HepG2 (cell line): ENCODE results near the gene CAVIN2. TPM values are rescaled to one million over a fixed set of nuclear protein-coding genes. Genes with fewer than 3 reads are reported as not detected.

ENCODE experiments used
- EHMT2 ChIP-seq: fragments of 200-600 bp; sonication (generic); IDR thresholded peaks from 2 replicates; pipeline ENCODE4 v1.7.0; 2017; ENCODE audit warnings: antibody characterized with exemption, low read depth, low read length, borderline replicate concordance
- GABPB1 ChIP-seq: IDR thresholded peaks from 2 replicates; pipeline ENCODE4 v1.6.1; 2016; ENCODE audit warnings: mild to moderate bottlenecking, missing genetic modification reagents, moderate library complexity, missing compliant biosample characterization
- GATAD2A ChIP-seq: IDR thresholded peaks from 2 replicates; pipeline ENCODE4 v1.6.1; 2016
- HOXA3 ChIP-seq: sonication (generic); formaldehyde crosslinking; IDR thresholded peaks from 2 replicates; pipeline ENCODE4 v1.5.0; 2020; ENCODE audit warnings: missing genetic modification reagents
- MEF2D ChIP-seq: sonication (generic); formaldehyde crosslinking; IDR thresholded peaks from 2 replicates; pipeline ENCODE4 v1.5.1; 2020; ENCODE audit warnings: mild to moderate bottlenecking, missing genetic modification reagents
- NR2F1 ChIP-seq, 2 experiments: fragments of 450-650 bp in 1 of 2; formaldehyde crosslinking in 1 of 2; IDR thresholded peaks; 2 replicates each; pipeline versions ENCODE4 v1.5.0 to v1.6.1; 2016 to 2020; ENCODE audit warnings: mild to moderate bottlenecking in 1 of 2, missing compliant biosample characterization in 1 of 2, missing genetic modification reagents in 1 of 2, moderate library complexity in 1 of 2
- PCBP1 ChIP-seq: fragments of 200-400 bp; formaldehyde crosslinking; IDR thresholded peaks from 2 replicates; pipeline ENCODE4 v1.6.1; 2017; ENCODE audit warnings: mild to moderate bottlenecking, low read depth, low read length, borderline replicate concordance
- RBAK ChIP-seq: sonication (generic); formaldehyde crosslinking; IDR thresholded peaks from 2 replicates; pipeline ENCODE4 v1.5.1; 2020; ENCODE audit warnings: mild to moderate bottlenecking, missing genetic modification reagents
- SIX4 ChIP-seq: sonication (generic); formaldehyde crosslinking; IDR thresholded peaks from 2 replicates; pipeline ENCODE4 v1.4.0; 2020; ENCODE audit warnings: missing genetic modification reagents
- XBP1 ChIP-seq: sonication (generic); formaldehyde crosslinking; IDR thresholded peaks from 2 replicates; pipeline ENCODE4 v1.5.0; 2020; ENCODE audit warnings: missing genetic modification reagents
- ZNF205 ChIP-seq: IDR thresholded peaks from 2 replicates; pipeline ENCODE4 v1.6.1; 2018; ENCODE audit warnings: missing biosample characterization, missing genetic modification reagents
- ZNF354B ChIP-seq: sonication (generic); formaldehyde crosslinking; IDR thresholded peaks from 2 replicates; pipeline ENCODE4 v1.8.0; 2022; ENCODE audit warnings: mild to moderate bottlenecking, missing genetic modification reagents
- ZNF598 ChIP-seq: sonication (generic); formaldehyde crosslinking; IDR thresholded peaks from 2 replicates; pipeline ENCODE4 v1.5.1; 2020; ENCODE audit warnings: mild to moderate bottlenecking, missing genetic modification reagents, borderline replicate concordance
- ZNF703 ChIP-seq: sonication (generic); formaldehyde crosslinking; IDR thresholded peaks from 2 replicates; pipeline ENCODE4 v1.5.1; 2020; ENCODE audit warnings: missing genetic modification reagents, mild to moderate bottlenecking, moderate library complexity, borderline replicate concordance
- ZSCAN30 ChIP-seq: sonication (generic); formaldehyde crosslinking; IDR thresholded peaks from 2 replicates; pipeline ENCODE4 v1.5.0; 2020; ENCODE audit warnings: mild to moderate bottlenecking, missing genetic modification reagents
- polyA plus RNA-seq, 8 experiments: library from polyadenylated mRNA; depleted of rRNA in 3 of 8; stranded (reverse) in 7 of 8; unstranded in 1 of 8; fragments of >200 nt; fragmentation: Illumina TruSeq in 4 of 8; extraction: Trizol in 4 of 8; gene quantifications; 2 replicates each; pipeline versions ENCODE4 v1.2.1 to v1.2.3, GENCODE V29; 2011 to 2016; ENCODE audit warnings: low read depth in 4 of 8, missing spikeins in 1 of 8, mixed read lengths in 1 of 8; ENCODE audit not compliant: insufficient read depth in 1 of 8
- total RNA-seq, 5 experiments: library from RNA; depleted of rRNA; stranded (reverse); fragments of >200 nt; fragmentation: Illumina TruSeq; extraction: Trizol; gene quantifications; 2 replicates each; pipeline ENCODE4 v1.2.3, GENCODE V29; 2016; ENCODE audit warnings: low read depth in 1 of 5
- TF ChIP-seq, protein P1 (sequence below): sonication (generic); formaldehyde crosslinking; IDR thresholded peaks from 2 replicates; pipeline ENCODE4 v1.5.0; 2020; ENCODE audit warnings: mild to moderate bottlenecking, missing genetic modification reagents
- TF ChIP-seq, protein P2 (sequence below): sonication (generic); formaldehyde crosslinking; IDR thresholded peaks from 2 replicates; pipeline ENCODE4 v1.8.0; 2022; ENCODE audit warnings: missing genetic modification reagents, mild to moderate bottlenecking, inconsistent platforms, borderline replicate concordance
- TF ChIP-seq, protein P3 (sequence below): sonication (generic); formaldehyde crosslinking; IDR thresholded peaks from 2 replicates; pipeline ENCODE4 v1.4.0; 2020; ENCODE audit warnings: missing genetic modification reagents
- TF ChIP-seq, protein P4 (sequence below): sonication (generic); formaldehyde crosslinking; IDR thresholded peaks from 2 replicates; pipeline ENCODE4 v1.5.0; 2020; ENCODE audit warnings: missing genetic modification reagents
- TF ChIP-seq, protein P5 (sequence below): sonication (generic); formaldehyde crosslinking; IDR thresholded peaks from 2 replicates; pipeline ENCODE4 v1.4.0; 2020; ENCODE audit warnings: missing genetic modification reagents, borderline replicate concordance

Gene CAVIN2
- total and polyA plus RNA-seq, 2 of the 13 experiments (the other 11 are each of a cell fraction or from before 2014, with no cell fraction given), result 7.6 to 38.8 TPM

DNA sequence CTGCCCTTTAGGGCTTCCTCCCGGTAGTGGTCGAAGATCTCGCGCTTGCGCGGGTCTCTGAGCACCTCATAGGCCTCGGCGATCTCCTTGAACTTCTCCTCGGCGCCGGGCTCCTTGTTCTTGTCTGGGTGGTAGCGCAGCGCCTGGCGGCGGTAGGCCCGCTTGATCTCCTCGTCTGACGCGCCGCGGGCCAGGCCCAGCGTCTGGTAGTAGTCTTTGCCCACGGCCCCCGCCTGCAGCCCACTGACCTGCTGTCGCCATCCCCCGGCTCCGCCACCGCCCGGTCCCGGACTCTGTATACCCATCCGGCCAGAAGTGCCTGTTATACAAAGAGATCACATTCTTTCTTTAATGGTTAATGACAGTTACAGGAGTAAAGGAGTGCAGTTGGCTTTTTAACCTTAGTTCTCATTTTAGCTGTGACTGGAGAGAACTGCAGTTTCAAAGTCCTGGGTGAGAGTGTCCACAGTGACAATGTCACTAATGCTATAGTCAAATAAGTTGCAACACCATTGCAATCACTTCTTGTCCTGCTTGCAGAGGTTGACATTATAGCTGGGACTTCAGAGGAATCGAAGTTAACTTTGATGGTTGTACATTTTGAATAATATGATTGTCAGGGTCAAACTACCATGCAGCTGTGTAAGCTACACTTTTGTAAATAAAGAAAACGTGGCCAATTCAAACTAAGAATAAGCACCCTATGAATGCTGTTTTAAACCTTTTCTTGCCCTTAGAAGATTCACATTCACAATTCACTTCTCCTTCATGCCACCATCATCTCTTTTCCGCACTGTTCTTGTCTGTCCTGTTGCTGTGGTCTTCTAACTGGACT lies 35.3 kb upstream of the CAVIN2 start (continued):
- TF ChIP-seq, protein P1, sequence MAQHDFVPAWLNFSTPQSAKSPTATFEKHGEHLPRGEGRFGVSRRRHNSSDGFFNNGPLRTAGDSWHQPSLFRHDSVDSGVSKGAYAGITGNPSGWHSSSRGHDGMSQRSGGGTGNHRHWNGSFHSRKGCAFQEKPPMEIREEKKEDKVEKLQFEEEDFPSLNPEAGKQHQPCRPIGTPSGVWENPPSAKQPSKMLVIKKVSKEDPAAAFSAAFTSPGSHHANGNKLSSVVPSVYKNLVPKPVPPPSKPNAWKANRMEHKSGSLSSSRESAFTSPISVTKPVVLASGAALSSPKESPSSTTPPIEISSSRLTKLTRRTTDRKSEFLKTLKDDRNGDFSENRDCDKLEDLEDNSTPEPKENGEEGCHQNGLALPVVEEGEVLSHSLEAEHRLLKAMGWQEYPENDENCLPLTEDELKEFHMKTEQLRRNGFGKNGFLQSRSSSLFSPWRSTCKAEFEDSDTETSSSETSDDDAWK (CRISPR knock-in tag), result no peak
- TF ChIP-seq EHMT2, result peak; percentile 86; the same call in 1 of the 2 replicates
- TF ChIP-seq, protein P2, sequence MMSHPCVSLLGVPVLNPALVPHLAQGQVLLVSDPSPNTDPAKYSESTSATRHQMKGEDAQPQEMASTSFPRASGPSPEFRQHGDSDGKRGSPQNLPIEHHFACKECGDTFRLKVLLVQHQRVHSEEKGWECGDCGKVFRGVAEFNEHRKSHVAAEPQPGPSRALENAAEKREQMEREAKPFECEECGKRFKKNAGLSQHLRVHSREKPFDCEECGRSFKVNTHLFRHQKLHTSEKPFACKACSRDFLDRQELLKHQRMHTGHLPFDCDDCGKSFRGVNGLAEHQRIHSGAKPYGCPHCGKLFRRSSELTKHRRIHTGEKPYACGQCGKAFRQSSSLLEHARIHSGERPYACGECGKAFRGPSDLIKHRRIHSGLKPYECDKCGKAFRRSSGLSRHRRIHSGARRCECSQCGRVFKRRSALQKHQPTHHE (CRISPR knock-in tag), result peak; percentile 63; the same call in 1 of the 2 replicates
- TF ChIP-seq ZSCAN30 (CRISPR knock-in tag), result 0 out of 2 replicates have a peak, but pooled peaks have one; percentile 61
- TF ChIP-seq MEF2D (CRISPR knock-in tag), result peak; percentile 54; the same call in 1 of the 2 replicates
- peak; percentile 95 for TF ChIP-seq GATAD2A (CRISPR knock-in tag)
- TF ChIP-seq, protein P3, sequence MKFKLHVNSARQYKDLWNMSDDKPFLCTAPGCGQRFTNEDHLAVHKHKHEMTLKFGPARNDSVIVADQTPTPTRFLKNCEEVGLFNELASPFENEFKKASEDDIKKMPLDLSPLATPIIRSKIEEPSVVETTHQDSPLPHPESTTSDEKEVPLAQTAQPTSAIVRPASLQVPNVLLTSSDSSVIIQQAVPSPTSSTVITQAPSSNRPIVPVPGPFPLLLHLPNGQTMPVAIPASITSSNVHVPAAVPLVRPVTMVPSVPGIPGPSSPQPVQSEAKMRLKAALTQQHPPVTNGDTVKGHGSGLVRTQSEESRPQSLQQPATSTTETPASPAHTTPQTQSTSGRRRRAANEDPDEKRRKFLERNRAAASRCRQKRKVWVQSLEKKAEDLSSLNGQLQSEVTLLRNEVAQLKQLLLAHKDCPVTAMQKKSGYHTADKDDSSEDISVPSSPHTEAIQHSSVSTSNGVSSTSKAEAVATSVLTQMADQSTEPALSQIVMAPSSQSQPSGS (CRISPR knock-in tag), result peak; percentile 92
- TF ChIP-seq ZNF354B (CRISPR knock-in tag), result no peak
- TF ChIP-seq, protein P4, sequence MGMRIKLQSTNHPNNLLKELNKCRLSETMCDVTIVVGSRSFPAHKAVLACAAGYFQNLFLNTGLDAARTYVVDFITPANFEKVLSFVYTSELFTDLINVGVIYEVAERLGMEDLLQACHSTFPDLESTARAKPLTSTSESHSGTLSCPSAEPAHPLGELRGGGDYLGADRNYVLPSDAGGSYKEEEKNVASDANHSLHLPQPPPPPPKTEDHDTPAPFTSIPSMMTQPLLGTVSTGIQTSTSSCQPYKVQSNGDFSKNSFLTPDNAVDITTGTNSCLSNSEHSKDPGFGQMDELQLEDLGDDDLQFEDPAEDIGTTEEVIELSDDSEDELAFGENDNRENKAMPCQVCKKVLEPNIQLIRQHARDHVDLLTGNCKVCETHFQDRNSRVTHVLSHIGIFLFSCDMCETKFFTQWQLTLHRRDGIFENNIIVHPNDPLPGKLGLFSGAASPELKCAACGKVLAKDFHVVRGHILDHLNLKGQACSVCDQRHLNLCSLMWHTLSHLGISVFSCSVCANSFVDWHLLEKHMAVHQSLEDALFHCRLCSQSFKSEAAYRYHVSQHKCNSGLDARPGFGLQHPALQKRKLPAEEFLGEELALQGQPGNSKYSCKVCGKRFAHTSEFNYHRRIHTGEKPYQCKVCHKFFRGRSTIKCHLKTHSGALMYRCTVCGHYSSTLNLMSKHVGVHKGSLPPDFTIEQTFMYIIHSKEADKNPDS, result no peak
- peak; percentile 64; the same call in 1 of the 2 replicates for TF ChIP-seq ZNF205
- TF ChIP-seq ZNF598 (CRISPR knock-in tag), result 0 out of 2 replicates have a peak, but pooled peaks have one; percentile 17
- TF ChIP-seq PCBP1, result no peak
- TF ChIP-seq NR2F1 (CRISPR knock-in tag; IDR thresholded peaks at IDR 0.05), result peak; percentile 58 to 92; a peak in 3 of 4 replicates
- peak; percentile 66; the same call in 1 of the 2 replicates for TF ChIP-seq ZNF703 (CRISPR knock-in tag)
- TF ChIP-seq HOXA3 (CRISPR knock-in tag), result peak; percentile 68
- TF ChIP-seq XBP1 (CRISPR knock-in tag), result no peak
- TF ChIP-seq SIX4 (CRISPR knock-in tag), result peak; percentile 46; the same call in 1 of the 2 replicates
- peak; percentile 43; the same call in 1 of the 2 replicates for TF ChIP-seq GABPB1 (CRISPR knock-in tag)
- TF ChIP-seq RBAK (CRISPR knock-in tag), result no peak
- TF ChIP-seq, protein P5, sequence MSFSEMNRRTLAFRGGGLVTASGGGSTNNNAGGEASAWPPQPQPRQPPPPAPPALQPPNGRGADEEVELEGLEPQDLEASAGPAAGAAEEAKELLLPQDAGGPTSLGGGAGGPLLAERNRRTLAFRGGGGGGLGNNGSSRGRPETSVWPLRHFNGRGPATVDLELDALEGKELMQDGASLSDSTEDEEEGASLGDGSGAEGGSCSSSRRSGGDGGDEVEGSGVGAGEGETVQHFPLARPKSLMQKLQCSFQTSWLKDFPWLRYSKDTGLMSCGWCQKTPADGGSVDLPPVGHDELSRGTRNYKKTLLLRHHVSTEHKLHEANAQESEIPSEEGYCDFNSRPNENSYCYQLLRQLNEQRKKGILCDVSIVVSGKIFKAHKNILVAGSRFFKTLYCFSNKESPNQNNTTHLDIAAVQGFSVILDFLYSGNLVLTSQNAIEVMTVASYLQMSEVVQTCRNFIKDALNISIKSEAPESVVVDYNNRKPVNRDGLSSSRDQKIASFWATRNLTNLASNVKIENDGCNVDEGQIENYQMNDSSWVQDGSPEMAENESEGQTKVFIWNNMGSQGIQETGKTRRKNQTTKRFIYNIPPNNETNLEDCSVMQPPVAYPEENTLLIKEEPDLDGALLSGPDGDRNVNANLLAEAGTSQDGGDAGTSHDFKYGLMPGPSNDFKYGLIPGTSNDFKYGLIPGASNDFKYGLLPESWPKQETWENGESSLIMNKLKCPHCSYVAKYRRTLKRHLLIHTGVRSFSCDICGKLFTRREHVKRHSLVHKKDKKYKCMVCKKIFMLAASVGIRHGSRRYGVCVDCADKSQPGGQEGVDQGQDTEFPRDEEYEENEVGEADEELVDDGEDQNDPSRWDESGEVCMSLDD (CRISPR knock-in tag), result no peak
